Fibroblast of lung (primary cell): ENCODE measurements around the gene CSAD. TPM values are rescaled to one million over a fixed set of nuclear protein-coding genes. Genes with fewer than 3 reads are reported as not detected.

Experiments
- DNase-seq, 2 donors: peaks; one replicate each; pipeline versions ENCODE4 v3.0.0 to v3.0.0-alpha.2; 2010; ENCODE audit warnings: low read depth in 2 of 2
- H2AFZ ChIP-seq: 2 replicates; pipeline ENCODE4 v1.5.1; 2012; ENCODE audit warnings: low read length, control low read depth, inconsistent platforms
- H3K27ac ChIP-seq: 2 replicates; pipeline ENCODE4 v1.5.1; 2011; ENCODE audit warnings: low read length, control low read depth; ENCODE audit not compliant: insufficient read depth
- H3K27me3 ChIP-seq: 2 replicates; pipeline ENCODE4 v1.5.1; 2011; ENCODE audit warnings: mild to moderate bottlenecking, low read length; ENCODE audit not compliant: control insufficient read depth, insufficient read depth
- H3K36me3 ChIP-seq: 2 replicates; pipeline ENCODE4 v1.5.1; 2011; ENCODE audit warnings: low read length; ENCODE audit not compliant: control insufficient read depth, insufficient read depth
- H3K4me1 ChIP-seq: 2 replicates; pipeline ENCODE4 v1.5.1; 2011; ENCODE audit warnings: low read length; ENCODE audit not compliant: control insufficient read depth, insufficient read depth; ENCODE audit errors: extremely low read depth
- H3K4me2 ChIP-seq: 2 replicates; pipeline ENCODE4 v1.5.1; 2011; ENCODE audit warnings: low read length, control low read depth; ENCODE audit not compliant: insufficient read depth; ENCODE audit errors: extremely low read depth
- H3K4me3 ChIP-seq, 4 experiments: fragments of 200-600 bp in 1 of 4; sonication (generic) in 1 of 4; replicated peaks in 1 of 4; 2 replicates each; pipeline ENCODE4 v1.5.1; 2011 to 2016; ENCODE audit warnings: low read length in 4 of 4, low read depth in 3 of 4, mild to moderate bottlenecking in 3 of 4, control low read depth in 2 of 4, inconsistent platforms in 1 of 4, mixed read lengths in 1 of 4; ENCODE audit not compliant: insufficient read depth in 1 of 4; ENCODE audit errors: control extremely low read depth in 1 of 4
- H3K79me2 ChIP-seq: 2 replicates; pipeline ENCODE4 v1.5.1; 2012; ENCODE audit warnings: mild to moderate bottlenecking, low read length, inconsistent platforms; ENCODE audit not compliant: control insufficient read depth, insufficient read depth
- H3K9ac ChIP-seq: 2 replicates; pipeline ENCODE4 v1.5.1; 2011; ENCODE audit warnings: mild to moderate bottlenecking, low read length, control low read depth; ENCODE audit not compliant: insufficient read depth
- H3K9me3 ChIP-seq: 2 replicates; pipeline ENCODE4 v1.5.1; 2012; ENCODE audit warnings: low read depth, low read length; ENCODE audit not compliant: control insufficient read depth, insufficient read depth
- H4K20me1 ChIP-seq: 2 replicates; pipeline ENCODE4 v1.5.1; 2011; ENCODE audit warnings: low read length; ENCODE audit not compliant: control insufficient read depth, insufficient read depth; ENCODE audit errors: extremely low read depth
- CTCF ChIP-seq, 2 donors: IDR thresholded peaks in 1 of 2; conservative IDR thresholded peaks in 1 of 2; 1 replicate in 1 of 2; 2 replicates in 1 of 2; pipeline ENCODE4 v1.5.1; 2011 to 2012; ENCODE audit warnings: low read length in 2 of 2, control low read depth in 1 of 2, inconsistent platforms in 1 of 2, low read depth in 1 of 2, mild to moderate bottlenecking in 1 of 2
- EZH2 ChIP-seq: IDR thresholded peaks from 2 replicates; pipeline ENCODE4 v1.5.1; 2012; ENCODE audit warnings: low read length, control low read depth, mild to moderate bottlenecking; ENCODE audit errors: missing control alignments
- polyA plus RNA-seq, 2 donors: library from polyadenylated mRNA; depleted of rRNA in 1 of 2; stranded (reverse) in 1 of 2; unstranded in 1 of 2; fragments of >200 nt; gene quantifications; 2 replicates each; pipeline ENCODE4 v1.2.1, GENCODE V29; 2011 to 2012; ENCODE audit warnings: missing spikeins in 1 of 2
- total RNA-seq: library from RNA; depleted of rRNA; stranded (reverse); fragments of >200 nt; gene quantifications from 2 replicates; pipeline ENCODE4 v1.2.1, GENCODE V29; 2014

The CSAD gene
- total and polyA plus RNA-seq, 2 donors (not counting 1 experiment from before 2014, with no cell fraction given), result 7.8 to 10.1 TPM

- H3K9ac ChIP-seq, result no peak overlapping the region
- no peaks in the 10 kb centered on the region for H3K27me3 ChIP-seq
- H3K79me2 ChIP-seq, result no peaks in the 10 kb centered on the region
- H3K4me2 ChIP-seq, result no peak overlapping the region
- H4K20me1 ChIP-seq, result no peaks in the 10 kb centered on the region
- no peak overlapping the region for H2AFZ ChIP-seq
- no peak overlapping the region for H3K4me3 ChIP-seq
- H3K36me3 ChIP-seq, result no peaks in the 10 kb centered on the region
- no peak for DNase-seq
- H3K4me1 ChIP-seq, result no peaks in the 10 kb centered on the region
- H3K9me3 ChIP-seq, result no peaks in the 10 kb centered on the region
- no peak for TF ChIP-seq EZH2
- H3K27ac ChIP-seq, result no peak overlapping the region
Measured at GRCh38 chr12:53160673-53161072, 20.1 kb downstream of the CSAD start.

GRCh38 chr12:53160000-53160399, 20.7 kb downstream of the CSAD start:
- H3K9me3 ChIP-seq, result no peaks in the 10 kb centered on the region
- no peaks in the 10 kb centered on the region for H3K4me1 ChIP-seq
- no peak overlapping the region for H3K4me2 ChIP-seq
- no peaks in the 10 kb centered on the region for H3K36me3 ChIP-seq
- no peak overlapping the region for H2AFZ ChIP-seq
- no peaks in the 10 kb centered on the region for H3K27me3 ChIP-seq
- no peak overlapping the region for H3K4me3 ChIP-seq
- H3K79me2 ChIP-seq, result no peaks in the 10 kb centered on the region
- no peak overlapping the region for H3K27ac ChIP-seq
- TF ChIP-seq EZH2 (no peak), CTCF (conservative IDR thresholded peaks at IDR 0.05 in 1 of 2, IDR thresholded peaks at IDR 0.05 in 1 of 2; ENCODE audit: low read depth in 1 of 2, low read length in 2 of 2) (no peak)
- H4K20me1 ChIP-seq, result no peaks in the 10 kb centered on the region
- H3K9ac ChIP-seq, result no peak overlapping the region
- DNase-seq, result no peak

GRCh38 chr12:53159195-53159839, 21.4 kb downstream of the CSAD start:
- Histone ChIP-seq H3K79me2 (no peaks in the 10 kb centered on the region), H3K4me2 (no peak overlapping the region), H2AFZ (peak overlapping the region; percentile 67), H3K27me3 (no peaks in the 10 kb centered on the region), H3K9ac (no peak overlapping the region), H3K4me1 (no peaks in the 10 kb centered on the region), H3K9me3 (no peaks in the 10 kb centered on the region), H4K20me1 (no peaks in the 10 kb centered on the region), H3K27ac (no peak overlapping the region), H3K4me3 (no peak overlapping the region), H3K36me3 (no peaks in the 10 kb centered on the region)
- DNase-seq, result peak; percentile 48 to 77
- TF ChIP-seq CTCF (conservative IDR thresholded peaks at IDR 0.05 in 1 of 2, IDR thresholded peaks at IDR 0.05 in 1 of 2; ENCODE audit: low read depth in 1 of 2, low read length in 2 of 2) (peak; percentile 98 to 100), EZH2 (no peak)
